Kidney (tissue), 14 donors: ENCODE data around the gene MAN2A1. TPM values are rescaled to one million over a fixed set of nuclear protein-coding genes. Genes with fewer than 3 reads are reported as not detected.

ENCODE experiments used
- DNase-seq, 5 donors: peaks; one replicate each; pipeline ENCODE4 v3.0.0-alpha.2; 2013 to 2020
- FAIRE-seq: peaks from 2 replicates; lab custom pipeline; 2012; peaks lifted over from hg19 to GRCh38; lab: Jason Lieb, UNC
- H3K27ac ChIP-seq, 2 donors: one replicate each; pipeline ENCODE4 v1.7.0; 2013; ENCODE audit warnings: low read depth in 2 of 2, low read length in 2 of 2, inconsistent platforms in 1 of 2
- H3K27me3 ChIP-seq: one replicate; pipeline ENCODE4 v1.7.1; 2013; ENCODE audit warnings: low read length, inconsistent platforms; ENCODE audit not compliant: control insufficient read depth, insufficient read depth
- H3K36me3 ChIP-seq, 3 donors: one replicate each; pipeline versions ENCODE4 v1.7.0 to v1.7.1; 2013; ENCODE audit warnings: low read length in 3 of 3, control low read depth in 1 of 3, inconsistent platforms in 1 of 3; ENCODE audit not compliant: insufficient read depth in 3 of 3, control insufficient read depth in 2 of 3
- H3K4me1 ChIP-seq, 3 donors: one replicate each; pipeline versions ENCODE4 v1.7.0 to v1.7.1; 2013; ENCODE audit warnings: low read length in 3 of 3, inconsistent platforms in 1 of 3, low read depth in 1 of 3; ENCODE audit not compliant: control insufficient read depth in 2 of 3, insufficient read depth in 2 of 3
- H3K4me3 ChIP-seq, 3 donors: one replicate each; pipeline versions ENCODE4 v1.7.0 to v1.8.1; 2013; ENCODE audit warnings: low read length in 3 of 3, control low read depth in 1 of 3, inconsistent platforms in 1 of 3
- H3K9ac ChIP-seq, 3 donors: one replicate each; pipeline versions ENCODE4 v1.7.0 to v1.7.1; 2013; ENCODE audit warnings: low read length in 3 of 3, control low read depth in 1 of 3, inconsistent platforms in 1 of 3
- H3K9me3 ChIP-seq, 3 donors: one replicate each; pipeline versions ENCODE4 v1.7.0 to v1.7.1; 2013; ENCODE audit warnings: low read length in 3 of 3, control low read depth in 1 of 3, inconsistent platforms in 1 of 3; ENCODE audit not compliant: control insufficient read depth in 2 of 3, insufficient read depth in 1 of 3
- CTCF ChIP-seq: IDR thresholded peaks from 3 replicates; pipeline ENCODE4 v1.5.1; 2012; ENCODE audit warnings: mild to moderate bottlenecking, moderate library complexity, borderline replicate concordance; ENCODE audit not compliant: insufficient read depth; ENCODE audit errors: extremely low read depth
- intact Hi-C: fragments of 100-400 bp; cut with DNase I; formaldehyde crosslinking; loops from one replicate; pipeline ENCODE4 v1.11.1; 2022
- polyA plus RNA-seq: library from polyadenylated mRNA; stranded (reverse); fragments of 350-450 nt; fragmentation: Illumina TruSeq; extraction: RNeasy Lipid Tissue Mini Kit (QIAGEN cat#74804); gene quantifications from one replicate; pipeline ENCODE4 v1.2.3, GENCODE V29; 2014; ENCODE audit warnings: low read depth, low replicate concordance; ENCODE audit not compliant: insufficient read depth
- total RNA-seq: library from RNA; stranded (reverse); fragmentation: NEBNext Ultra II Directional; extraction: Animal tissue kit (Norgen Biotek cat#: 25700); gene quantifications from one replicate; pipeline ENCODE4 v1.2.1, GENCODE V29; 2021
- donor health status: control.
- donor health status: control.
- donor health status: control.
- donor health status: control.
- donor health status: control.
- donor health status: DM: yes; HTN: yes; CAD: no.
- donor health status: Normal renal cell carcinoma (clear cell type).

MAN2A1 gene
- total and polyA plus RNA-seq, 2 donors from 2014 or later: 12.7 to 69.9 TPM

GRCh38 chr5:109691996-109692395 is 2.3 kb downstream of the MAN2A1 start:
- DNase-seq (no peak), FAIRE-seq (no peak)
- H3K4me3 ChIP-seq: peak overlapping the region in 2 of 3 donors; percentile 76 to 79
- no peaks in the 10 kb centered on the region for H3K27me3 ChIP-seq
- peaks cover 0 to 3% (median 0%) of the 10 kb centered on the region in 3 donors for H3K9me3 ChIP-seq
- intact Hi-C loops: no loop called here
- H3K36me3 ChIP-seq: no peaks in the 10 kb centered on the region
- no peak overlapping the region for H3K27ac ChIP-seq
- no peak for TF ChIP-seq CTCF
- H3K9ac ChIP-seq: peak overlapping the region in 1 of 3 donors; percentile 86
- H3K4me1 ChIP-seq: peaks cover 0 to 19% (median 9%) of the 10 kb centered on the region in 3 donors

GRCh38 chr5:109692852-109693251 is 3.1 kb downstream of the MAN2A1 start:
- DNase-seq (no peak), FAIRE-seq (no peak)
- TF ChIP-seq CTCF: no peak
- Histone ChIP-seq H3K9me3 (peaks cover 0 to 3% (median 0%) of the 10 kb centered on the region in 3 donors), H3K27ac (no peak overlapping the region), H3K4me3 (no peak overlapping the region), H3K9ac (no peak overlapping the region), H3K27me3 (no peaks in the 10 kb centered on the region), H3K36me3 (no peaks in the 10 kb centered on the region), H3K4me1 (peaks cover 0 to 19% (median 13%) of the 10 kb centered on the region in 3 donors)
- intact Hi-C loops: no loop called here

- Histone ChIP-seq H3K4me1 (peaks cover 0 to 17% (median 14%) of the 10 kb centered on the region in 3 donors), H3K27me3 (no peaks in the 10 kb centered on the region), H3K9ac (no peak overlapping the region), H3K4me3 (no peak overlapping the region), H3K36me3 (no peaks in the 10 kb centered on the region), H3K27ac (no peak overlapping the region), H3K9me3 (no peaks in the 10 kb centered on the region)
- intact Hi-C loops: no loop called here
- DNase-seq: no peak
- no peak for FAIRE-seq
- TF ChIP-seq CTCF: no peak
Measured at GRCh38 chr5:109693535-109694400, 4.0 kb downstream of the MAN2A1 start.
